Measurements from ENCODE around the gene BLVRA. TPM values are rescaled to one million over a fixed set of nuclear protein-coding genes. Genes with fewer than 3 reads are reported as not detected.
A peak's percentile ranks its signal among the peaks of the same experiment; 100 is the strongest.

Gene BLVRA
- total RNA-seq, 1 experiment from 2014 or later = 27.6 TPM

GRCh38 chr7:43753843-43754242 lies 4.6 kb upstream of the BLVRA start:
- ChIA-PET POLR2A (ENCODE audit: unreplicated experiment) (no interaction called here), CTCF (no interaction called here)
- DNase-seq = no peak

GRCh38 chr7:43754596-43754995 lies 3.9 kb upstream of the BLVRA start:
- Histone ChIP-seq H3K9me3 (ENCODE audit: low read length) (no peaks in the 10 kb centered on the region), H3K27ac (ENCODE audit: low read length) (no peak overlapping the region), H3K27me3 (ENCODE audit: low read length) (no peaks in the 10 kb centered on the region), H3K4me2 (ENCODE audit: low read length) (no peak overlapping the region), H3K9ac (ENCODE audit: low read length) (no peak overlapping the region), H3K36me3 (ENCODE audit: low read depth, low read length) (no peaks in the 10 kb centered on the region), H3K9me2 (replicated peaks; ENCODE audit: low read length) (no peaks in the 10 kb centered on the region), H4K20me1 (ENCODE audit: low read length) (no peaks in the 10 kb centered on the region), H2AFZ (ENCODE audit: low read length) (no peak overlapping the region), H3K4me1 (ENCODE audit: insufficient read depth, low read length) (peaks cover 22% of the 10 kb centered on the region; the same call in 1 of the 2 replicates), H3K79me2 (ENCODE audit: low read length) (peaks cover 7% of the 10 kb centered on the region; the same call in 1 of the 2 replicates), H3K4me3 (ENCODE audit: low read length) (no peak overlapping the region), H3F3A (ENCODE audit: low read length, unreplicated experiment) (no peaks in the 10 kb centered on the region)
- no TSS peak for BruUV-seq (replicated peaks)
- TF ChIP-seq EZH2phosphoT487 (IDR thresholded peaks at IDR 0.05; ENCODE audit: borderline replicate concordance, low read length) (no peak), CTCF (conservative IDR thresholded peaks at IDR 0.05; ENCODE audit: low read depth, low read length) (no peak), EZH2 (IDR thresholded peaks at IDR 0.05; ENCODE audit: low read length, unreplicated experiment) (no peak)
- POLR2A ChIA-PET (ENCODE audit: unreplicated experiment) = interaction anchor here (0.6 kb wide), 1 partner anchor 242 kb away, joined by 4 read pairs; no protein-coding TSS in a partner anchor
- no peak for DNase-seq
- ATAC-seq = no peak
- CTCF ChIA-PET = no interaction called here
- intact Hi-C loops (cut with micrococcal nuclease) = no loop called here

More at GRCh38 chr7:43753843-43754242, 4.6 kb upstream of the BLVRA start:
- no peak overlapping the region; the same call in 1 of the 2 replicates for H3K4me2 ChIP-seq (ENCODE audit: low read length)
- intact Hi-C loops (cut with micrococcal nuclease) = no loop called here
- H3K9me3 ChIP-seq (ENCODE audit: low read length) = no peaks in the 10 kb centered on the region
- no peak overlapping the region for H3K27ac ChIP-seq (ENCODE audit: low read length)
- H3K36me3 ChIP-seq (ENCODE audit: low read depth, low read length) = no peaks in the 10 kb centered on the region
- H3F3A ChIP-seq (ENCODE audit: low read length, unreplicated experiment) = no peaks in the 10 kb centered on the region
- no peak for ATAC-seq
- no peaks in the 10 kb centered on the region; the same call in 1 of the 2 replicates for H3K79me2 ChIP-seq (ENCODE audit: low read length)
- H3K9ac ChIP-seq (ENCODE audit: low read length) = no peak overlapping the region
- H4K20me1 ChIP-seq (ENCODE audit: low read length) = no peaks in the 10 kb centered on the region
- no TSS peak for BruUV-seq (replicated peaks)
- no peak overlapping the region for H2AFZ ChIP-seq (ENCODE audit: low read length)
- no peaks in the 10 kb centered on the region for H3K27me3 ChIP-seq (ENCODE audit: low read length)
- TF ChIP-seq EZH2phosphoT487 (IDR thresholded peaks at IDR 0.05; ENCODE audit: borderline replicate concordance, low read length) = no peak
- no peak for TF ChIP-seq EZH2 (IDR thresholded peaks at IDR 0.05; ENCODE audit: low read length, unreplicated experiment)
- no peak for TF ChIP-seq CTCF (conservative IDR thresholded peaks at IDR 0.05; ENCODE audit: low read depth, low read length)
- no peak overlapping the region for H3K4me3 ChIP-seq (ENCODE audit: low read length)
- H3K9me2 ChIP-seq (replicated peaks; ENCODE audit: low read length) = no peaks in the 10 kb centered on the region
- peaks cover 22% of the 10 kb centered on the region; the same call in 1 of the 2 replicates for H3K4me1 ChIP-seq (ENCODE audit: insufficient read depth, low read length)

GRCh38 chr7:43756368-43757072 lies 2.0 kb upstream of the BLVRA start:
- Histone ChIP-seq H4K20me1 (ENCODE audit: low read length) (no peaks in the 10 kb centered on the region), H3K4me1 (ENCODE audit: insufficient read depth, low read length) (peaks cover 28% of the 10 kb centered on the region), H3K4me2 (ENCODE audit: low read length) (no peak overlapping the region), H3K4me3 (ENCODE audit: low read length) (no peak overlapping the region), H3K36me3 (ENCODE audit: low read depth, low read length) (no peaks in the 10 kb centered on the region), H3K27ac (ENCODE audit: low read length) (no peak overlapping the region), H3K9me2 (replicated peaks; ENCODE audit: low read length) (no peaks in the 10 kb centered on the region), H2AFZ (ENCODE audit: low read length) (no peak overlapping the region), H3K79me2 (ENCODE audit: low read length) (peaks cover 12% of the 10 kb centered on the region; the same call in 1 of the 2 replicates), H3K27me3 (ENCODE audit: low read length) (no peaks in the 10 kb centered on the region), H3K9ac (ENCODE audit: low read length) (no peak overlapping the region), H3F3A (ENCODE audit: low read length, unreplicated experiment) (no peaks in the 10 kb centered on the region), H3K9me3 (ENCODE audit: low read length) (no peaks in the 10 kb centered on the region)
- ATAC-seq (peak; percentile 20; the same call in 1 of the 2 replicates), DNase-seq (peak; percentile 48)
- ChIA-PET POLR2A (ENCODE audit: unreplicated experiment) (interaction anchor here (0.8 kb wide), 1 partner anchor 46 kb away, joined by 4 read pairs; no protein-coding TSS in a partner anchor), CTCF (no interaction called here)
- intact Hi-C loops (cut with micrococcal nuclease) = no loop called here
- no peak for TF ChIP-seq EZH2 (IDR thresholded peaks at IDR 0.05; ENCODE audit: low read length, unreplicated experiment)
- BruUV-seq (replicated peaks) = no TSS peak
